ENCODE data around the gene COG4. TPM values are rescaled to one million over a fixed set of nuclear protein-coding genes. Genes with fewer than 3 reads are reported as not detected.

COG4 gene
- total and polyA plus RNA-seq, 2 experiments from 2014 or later = 28.8 to 38.1 TPM

- Histone ChIP-seq H3K27ac (ENCODE audit: low read depth) (no peak overlapping the region), H3F3A (replicated peaks; ENCODE audit: low read depth) (peaks cover 78% of the 10 kb centered on the region), H3K4me3 (no peak overlapping the region), H2AFZ (no peak overlapping the region), H3K27me3 (ENCODE audit: insufficient read depth) (no peaks in the 10 kb centered on the region), H3K9me2 (ENCODE audit: insufficient read depth) (no peaks in the 10 kb centered on the region), H3K36me3 (ENCODE audit: insufficient read depth) (peaks cover 83% of the 10 kb centered on the region), H3K4me2 (no peak overlapping the region), H4K20me1 (replicated peaks; ENCODE audit: insufficient read depth) (peaks cover 78% of the 10 kb centered on the region), H3K79me2 (replicated peaks; ENCODE audit: insufficient read depth) (peaks cover 8% of the 10 kb centered on the region), H3K4me1 (ENCODE audit: insufficient read depth) (no peaks in the 10 kb centered on the region; the same call in 1 of the 2 replicates)
- peaks cover 13% of the 10 kb centered on the region; the same call in 2 of the 3 replicates for H3K4me1 Mint-ChIP-seq
- TF ChIP-seq ZNF114 (CRISPR knock-in tag; IDR thresholded peaks at IDR 0.05) (no peak), CREB1 (CRISPR knock-in tag; IDR thresholded peaks at IDR 0.05; ENCODE audit: low read depth) (no peak), EZH2 (IDR thresholded peaks at IDR 0.05; ENCODE audit: low read depth, unreplicated experiment) (no peak), CTCF (conservative IDR thresholded peaks at IDR 0.05; ENCODE audit: low read depth in 2 of 2) (no peak), REST (IDR thresholded peaks at IDR 0.05; ENCODE audit: unreplicated experiment) (no peak), ETS1 (IDR thresholded peaks at IDR 0.05) (no peak), NANOG (IDR thresholded peaks at IDR 0.05; ENCODE audit: borderline replicate concordance) (no peak), POLR2AphosphoS5 (IDR thresholded peaks at IDR 0.05; ENCODE audit: low read depth) (no peak), EZH2phosphoT487 (IDR thresholded peaks at IDR 0.05; ENCODE audit: unreplicated experiment) (no peak), STAT1 (IDR thresholded peaks at IDR 0.05; ENCODE audit: unreplicated experiment) (no peak), JUNB (IDR thresholded peaks at IDR 0.05; ENCODE audit: unreplicated experiment) (no peak), ZNF462 (CRISPR knock-in tag; IDR thresholded peaks at IDR 0.05) (no peak), ZNF331 (CRISPR knock-in tag; IDR thresholded peaks at IDR 0.05; ENCODE audit: low read depth) (no peak)
- peaks cover 15% of the 10 kb centered on the region for H3K27me3 Mint-ChIP-seq (ENCODE audit: insufficient read depth, low read depth, poor library complexity)
- H3K9me3 Mint-ChIP-seq = no peaks in the 10 kb centered on the region; the same call in 2 of the 3 replicates
- H3K27ac Mint-ChIP-seq = no peak overlapping the region
- H3K4me3 Mint-ChIP-seq = no peak overlapping the region
- peaks cover 99% of the 10 kb centered on the region for H3K36me3 Mint-ChIP-seq (ENCODE audit: low read depth)
- DNase-seq (ENCODE audit: low spot score) (no peak), ATAC-seq (no peak)
Measured at GRCh38 chr16:70569752-70570151, 46.4 kb upstream of the COG4 start.
